DMS114 treated with DMSO at 0.1 percent for 48 hours (cell line): ENCODE data around the gene MBD3.

Experiments used
- DNase-seq: peaks from one replicate; lab custom pipeline; 2025; ENCODE audit not compliant: unreplicated experiment; lab: John Stamatoyannopoulos, UW

The MBD3 gene

DNA sequence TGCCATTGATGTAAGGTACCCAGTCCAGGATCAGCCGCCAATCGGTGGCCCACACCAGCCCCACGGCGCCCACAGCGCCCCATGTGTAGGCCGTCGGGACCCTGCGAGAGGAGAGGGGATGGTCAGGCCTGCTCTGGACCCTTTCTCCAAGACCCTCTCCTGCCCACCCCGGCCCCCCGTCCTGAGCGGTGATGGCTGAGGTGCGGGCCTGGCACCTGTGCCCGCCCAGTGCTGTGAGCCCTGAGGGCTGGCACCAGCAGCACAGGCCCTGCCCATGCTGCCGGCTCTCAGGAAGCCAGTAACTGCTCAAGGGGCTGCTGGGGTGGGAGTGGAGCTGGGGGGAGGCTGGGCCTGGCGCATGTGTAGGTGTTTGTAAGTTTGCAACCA, 6.8 kb upstream of the MBD3 start:
- no peak for DNase-seq

DNA sequence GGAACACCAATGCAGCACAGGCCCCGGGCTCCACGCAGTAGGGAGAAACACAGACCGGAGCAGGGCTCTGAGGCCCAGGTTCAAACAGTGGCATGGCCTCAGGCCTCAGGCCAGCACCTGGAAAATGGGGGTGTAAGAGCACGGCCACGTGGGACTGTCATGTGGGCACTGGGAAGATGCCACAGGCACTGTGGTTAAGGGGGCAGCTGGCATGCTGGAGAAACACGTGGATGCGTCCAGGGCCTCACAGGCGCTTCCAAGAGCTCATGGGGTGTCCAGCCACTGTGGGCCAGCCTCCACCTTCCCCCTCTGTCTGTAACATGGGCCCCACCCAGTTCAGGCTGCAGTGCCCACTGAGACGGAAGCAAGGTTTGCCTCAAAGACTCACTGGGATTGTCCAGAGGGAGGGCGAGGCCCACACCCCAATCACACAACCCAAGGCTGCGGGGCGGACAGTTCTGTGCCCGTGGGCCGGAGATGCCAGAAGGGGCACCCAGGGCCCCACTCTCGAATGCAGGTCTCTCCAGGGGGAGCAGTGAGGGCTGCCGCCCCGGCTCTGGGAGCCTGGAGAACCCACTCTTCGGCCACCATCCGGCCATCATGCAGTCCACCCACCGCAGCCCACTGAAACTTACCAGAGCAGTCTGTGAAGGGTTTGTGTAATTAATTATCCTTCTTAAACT, 6.3 kb upstream of the MBD3 start:
- DNase-seq: no peak

DNA sequence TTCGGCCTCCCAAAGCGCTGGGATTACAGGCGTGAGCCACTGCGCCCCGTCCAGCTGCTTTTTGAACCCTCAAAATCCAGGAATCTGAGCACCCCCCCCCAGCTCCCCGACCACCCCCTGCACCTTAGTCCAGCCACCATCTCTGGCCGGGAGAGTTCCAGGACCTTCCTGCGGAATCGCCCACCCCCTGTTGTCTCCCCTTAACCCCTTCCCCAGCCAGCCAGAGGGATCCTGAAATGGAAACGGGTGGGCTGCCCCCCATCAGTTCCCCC, 772 bp upstream of the MBD3 start:
- DNase-seq: no peak

DNA sequence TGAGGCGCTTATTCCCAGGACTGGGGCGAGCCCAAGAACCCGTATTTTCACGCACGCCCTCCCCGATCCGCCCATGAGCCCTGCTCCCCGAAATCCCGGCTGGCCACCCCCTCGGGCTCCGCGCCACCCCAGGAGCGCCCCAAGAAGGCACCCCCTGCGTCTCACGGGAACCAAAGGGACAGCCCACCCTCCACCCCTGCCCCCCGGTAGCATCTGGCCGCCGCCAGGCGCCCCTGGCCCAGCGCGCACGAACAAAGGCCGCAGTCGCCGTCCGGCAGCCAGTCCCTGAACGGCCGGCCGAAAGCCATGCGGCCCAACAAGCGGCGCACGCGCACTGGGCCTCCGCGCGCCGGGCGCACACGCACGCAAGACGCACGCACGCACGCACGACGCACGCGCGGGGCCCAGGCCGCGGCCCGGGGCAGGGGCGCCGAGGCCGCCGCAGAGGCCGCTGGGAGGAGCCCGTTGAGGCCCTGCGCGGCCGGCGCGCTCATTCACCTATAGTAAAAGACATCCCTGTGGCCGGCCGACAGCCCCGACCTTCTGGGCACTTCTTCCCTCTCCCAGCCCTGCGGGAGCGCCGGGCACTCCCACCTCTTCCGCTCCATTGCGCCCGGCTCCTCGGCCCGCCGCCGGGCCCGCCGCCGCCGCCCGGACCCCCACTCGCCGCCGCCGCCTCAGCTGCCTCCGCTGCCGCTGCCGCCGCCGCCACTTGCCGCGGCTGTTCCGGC, 476 bp downstream of the MBD3 start:
- peak; percentile 35 for DNase-seq

DNA sequence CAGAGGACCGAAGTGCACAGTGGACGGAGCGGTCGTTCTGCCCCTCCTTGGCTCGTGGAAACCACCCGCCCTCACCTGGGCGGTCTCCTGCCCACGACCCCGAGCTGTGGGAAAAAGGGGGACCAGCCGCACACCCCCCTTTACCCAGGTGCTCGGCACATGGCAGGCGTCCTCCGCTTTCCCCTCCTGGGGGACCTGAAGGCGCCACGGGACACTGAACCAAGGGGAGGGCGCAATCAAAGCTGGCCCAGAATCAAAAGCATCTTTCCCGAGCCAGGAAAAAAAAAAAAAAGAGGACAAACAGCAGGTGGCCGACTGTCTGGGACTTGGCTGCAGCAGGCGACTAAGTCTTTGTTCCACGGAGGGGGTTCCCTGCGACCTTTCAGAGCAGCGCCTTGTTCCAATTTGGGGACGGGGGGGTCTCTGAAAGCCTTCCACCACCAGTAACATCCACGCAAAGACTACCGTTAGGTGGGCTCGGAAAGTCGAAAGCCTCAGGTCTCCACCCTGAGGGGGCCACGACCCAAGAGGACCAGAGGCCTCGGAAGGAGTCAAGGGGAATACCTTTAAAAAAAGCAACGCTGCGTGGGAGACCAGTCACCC, 1.1 kb downstream of the MBD3 start:
- no peak for DNase-seq

DNA sequence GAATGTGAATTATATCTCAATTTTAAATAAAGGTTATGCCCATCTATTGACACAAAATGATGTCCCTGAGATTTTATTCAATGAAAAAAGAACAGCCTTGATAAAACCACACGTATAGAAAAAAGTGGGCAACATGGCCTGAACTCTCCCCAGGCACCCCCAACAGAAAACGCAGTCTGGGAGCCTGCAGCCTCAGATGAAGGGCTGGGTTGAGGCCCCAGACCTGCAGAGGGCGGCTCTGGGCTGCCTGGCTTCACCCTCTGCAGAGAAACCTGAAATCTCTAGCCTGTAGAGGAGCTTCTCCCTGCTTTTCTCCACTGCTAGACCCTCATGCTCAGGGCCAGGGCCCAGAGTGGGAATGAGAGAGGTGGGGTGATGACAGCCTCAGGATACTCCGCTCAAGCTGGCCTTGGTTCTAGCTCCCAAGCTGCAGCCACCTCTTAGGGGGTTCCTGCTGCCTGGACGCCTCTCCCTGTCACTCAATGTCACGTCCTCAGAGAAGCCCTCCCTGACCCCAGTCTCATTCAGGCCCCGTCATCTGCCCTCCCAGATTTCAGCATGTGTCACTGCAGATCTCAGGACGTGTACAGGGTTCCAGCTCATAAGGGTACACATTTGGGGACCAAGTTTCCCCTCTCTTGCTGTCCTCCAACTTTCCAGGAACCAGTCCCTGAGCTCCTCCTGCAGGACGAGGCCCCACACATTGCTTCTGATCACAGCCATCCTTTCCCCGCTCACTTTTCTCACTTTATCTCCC, 1.8 kb downstream of the MBD3 start:
- DNase-seq: no peak

DNA sequence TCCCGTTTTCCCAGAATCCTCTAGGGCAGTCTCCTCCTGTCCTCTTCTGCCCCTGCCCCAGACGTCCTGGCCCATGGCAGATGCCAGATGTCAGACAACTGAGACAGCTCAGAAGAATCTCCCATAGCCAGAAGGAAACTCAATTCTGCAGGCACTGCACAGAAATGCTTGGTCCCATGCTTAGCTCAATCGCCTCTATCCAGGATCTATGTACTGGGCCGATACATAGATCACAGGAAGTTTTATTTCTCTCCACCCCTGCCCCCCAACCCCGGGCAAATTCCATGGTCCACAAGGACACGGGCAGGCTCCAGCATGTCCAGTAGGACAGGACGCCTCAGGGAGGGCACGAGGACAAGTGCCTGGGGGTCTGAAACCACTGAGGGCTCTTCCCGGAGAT, 4.8 kb downstream of the MBD3 start:
- no peak for DNase-seq

DNA sequence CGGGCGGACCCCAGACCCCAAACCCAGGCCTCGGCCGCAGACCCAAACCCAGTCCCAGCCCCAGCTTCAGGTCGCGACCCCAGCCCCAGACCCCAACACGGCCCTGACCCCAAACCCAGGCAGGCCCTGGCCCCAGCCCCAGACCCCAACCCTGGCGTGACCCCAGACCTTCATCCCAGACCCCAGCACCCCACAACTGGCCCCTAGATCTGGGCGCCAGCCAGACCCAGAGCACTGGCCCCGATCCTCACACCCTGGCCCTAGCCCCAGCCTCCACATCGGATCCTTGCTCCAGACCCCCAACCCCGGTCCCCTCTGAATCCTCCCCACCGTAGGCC, 7.5 kb downstream of the MBD3 start:
- no peak for DNase-seq

DNA sequence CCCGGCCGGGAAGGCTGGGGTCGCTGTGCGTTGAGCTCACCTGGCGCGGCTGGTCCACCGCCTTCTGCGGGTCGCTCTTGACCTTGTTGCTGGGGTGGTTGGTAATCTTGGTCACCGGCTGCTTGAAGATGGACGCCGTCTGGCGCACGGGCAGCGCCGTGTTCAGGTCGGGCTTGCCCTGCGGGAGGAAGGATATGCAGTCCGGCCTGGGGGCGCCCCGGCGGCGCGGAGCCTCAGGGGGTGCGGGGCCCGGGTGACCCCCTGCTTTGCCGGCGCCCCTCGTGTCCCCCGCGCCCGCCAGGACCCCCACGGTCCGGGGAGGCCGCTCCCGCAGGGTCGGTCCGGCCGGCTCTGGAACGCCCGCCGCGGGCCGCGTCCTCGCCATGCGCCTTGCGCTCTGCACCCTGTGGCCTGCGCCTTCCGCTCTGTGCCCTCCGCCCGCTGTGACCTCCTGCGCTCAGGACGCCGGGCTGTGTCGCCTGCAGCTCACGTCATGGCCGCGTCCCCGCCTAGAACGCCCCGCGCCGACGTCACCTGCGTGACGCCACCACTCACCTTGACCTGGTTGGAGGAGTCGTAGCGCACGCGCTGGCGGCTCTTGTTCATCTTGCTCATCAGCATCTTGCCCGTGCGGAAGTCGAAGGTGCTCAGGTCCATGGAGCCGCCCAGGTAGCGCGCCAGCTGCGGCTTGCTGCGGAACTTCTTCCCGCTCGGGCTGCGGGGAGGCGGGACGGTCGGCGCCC, 8.0 kb downstream of the MBD3 start:
- no peak for DNase-seq

DNA sequence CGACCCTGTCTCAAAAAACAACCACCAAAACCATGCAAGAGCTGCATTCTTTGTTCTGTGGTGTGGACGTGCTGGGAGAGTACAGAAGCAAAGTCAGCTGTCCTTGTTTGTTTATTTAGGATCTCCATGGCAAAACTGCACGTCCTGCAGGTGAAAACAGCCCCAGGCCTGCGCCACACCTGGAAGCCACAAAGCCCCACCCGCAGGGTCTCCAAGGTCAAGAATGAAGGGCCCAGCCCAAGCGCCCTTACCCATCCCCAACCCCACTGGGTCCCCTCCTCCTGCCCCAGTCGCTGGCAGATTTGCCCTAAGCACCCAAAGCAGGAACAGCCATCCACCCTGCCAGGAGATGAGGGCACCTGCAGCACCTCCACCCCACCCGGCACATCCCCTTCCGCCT, 10.5 kb downstream of the MBD3 start:
- DNase-seq: no peak

DNA sequence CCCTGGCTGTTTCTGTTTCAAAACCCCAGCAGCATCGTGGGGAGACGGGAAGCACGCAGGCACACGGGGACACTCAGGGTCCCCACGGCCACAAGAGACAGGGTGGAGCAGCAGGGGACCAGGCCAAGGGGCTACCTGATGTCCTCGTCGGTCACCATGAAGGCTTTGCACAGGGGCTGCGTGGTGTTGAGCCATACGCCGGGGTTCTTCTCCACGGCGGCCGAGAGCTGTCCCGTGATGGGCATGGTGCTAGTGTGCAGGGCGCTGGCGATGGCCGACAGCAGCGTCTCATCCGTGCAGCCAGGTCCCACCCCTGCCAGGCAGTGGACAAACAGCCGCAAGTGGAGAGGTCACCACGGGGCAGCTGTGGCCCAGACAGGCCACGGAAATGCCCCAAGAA, 11.7 kb downstream of the MBD3 start:
- DNase-seq: no peak

DNA sequence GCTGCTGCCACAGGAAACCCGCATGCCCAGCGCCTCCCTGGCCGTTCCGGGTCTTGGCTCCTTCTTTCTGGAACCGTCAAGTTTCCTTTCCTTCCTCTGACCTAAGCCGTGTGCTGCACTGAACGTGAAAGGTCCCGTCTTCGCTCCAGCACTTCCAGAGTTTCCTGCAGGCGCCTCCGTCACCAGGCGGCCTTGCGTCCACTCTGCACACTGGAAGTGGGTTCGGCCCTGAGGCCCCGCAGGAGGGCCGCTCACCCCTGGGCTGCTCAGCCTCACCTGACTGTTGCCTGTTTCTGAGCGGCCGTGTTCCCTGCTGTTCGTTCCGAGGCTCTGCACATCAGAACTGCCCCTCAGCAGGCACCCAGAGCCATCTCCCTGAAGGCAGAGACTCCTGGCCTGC, 12.3 kb downstream of the MBD3 start:
- no peak for DNase-seq

DNA sequence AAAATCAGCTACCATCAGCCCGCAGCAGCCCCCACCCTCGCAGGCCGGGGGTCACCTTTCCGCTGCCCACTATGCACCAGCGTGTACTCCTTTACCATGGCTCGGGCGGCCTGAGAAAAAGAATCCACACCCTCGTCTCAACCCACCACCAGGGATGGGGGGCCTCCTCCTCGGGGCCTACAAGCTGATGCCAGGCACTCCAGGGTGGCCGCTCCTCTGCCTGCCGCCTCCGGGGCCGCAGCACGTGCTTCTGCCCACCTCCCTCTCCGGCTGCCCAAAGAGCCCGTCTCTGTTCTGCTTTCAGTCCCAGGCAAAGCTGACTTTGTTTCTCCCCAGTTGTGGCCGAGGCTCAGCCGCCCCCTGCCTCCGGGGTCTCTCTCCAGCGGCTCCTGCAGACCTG, 13.4 kb downstream of the MBD3 start:
- no peak for DNase-seq

DNA sequence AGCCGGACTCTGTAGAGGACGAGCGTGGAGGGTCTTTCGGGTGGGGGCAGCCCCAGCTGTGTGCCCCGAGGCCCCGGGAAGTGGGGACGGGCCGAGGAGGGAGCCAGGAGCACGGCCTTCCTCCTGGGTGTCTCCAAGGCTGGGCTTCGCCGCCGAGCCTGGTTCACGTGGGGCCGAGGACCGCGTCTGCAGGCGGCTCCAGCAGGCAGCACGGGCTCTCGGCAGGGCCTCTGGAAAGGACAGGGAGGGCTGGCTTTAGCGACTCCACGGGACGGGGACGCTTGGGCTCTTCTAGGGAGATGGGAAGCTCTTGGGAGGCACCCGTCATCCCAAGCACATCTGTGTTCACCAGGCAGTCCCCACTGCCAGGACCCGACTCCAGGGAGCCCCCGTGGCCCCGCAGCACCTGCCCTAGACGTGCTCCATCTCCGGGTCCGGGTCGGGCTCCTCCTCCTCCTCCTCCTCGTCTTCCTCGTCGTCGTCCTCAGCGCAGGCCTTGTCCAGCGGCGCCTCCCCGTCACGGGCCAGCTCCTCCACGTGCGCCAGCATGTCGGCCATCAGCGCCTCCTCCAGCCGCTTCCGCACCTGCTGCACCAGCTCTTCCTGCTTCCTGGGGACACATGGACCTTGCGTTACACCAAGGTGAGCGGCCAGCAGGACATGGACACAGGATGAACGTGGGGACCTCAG, 14.6 kb downstream of the MBD3 start:
- no peak for DNase-seq

DNA sequence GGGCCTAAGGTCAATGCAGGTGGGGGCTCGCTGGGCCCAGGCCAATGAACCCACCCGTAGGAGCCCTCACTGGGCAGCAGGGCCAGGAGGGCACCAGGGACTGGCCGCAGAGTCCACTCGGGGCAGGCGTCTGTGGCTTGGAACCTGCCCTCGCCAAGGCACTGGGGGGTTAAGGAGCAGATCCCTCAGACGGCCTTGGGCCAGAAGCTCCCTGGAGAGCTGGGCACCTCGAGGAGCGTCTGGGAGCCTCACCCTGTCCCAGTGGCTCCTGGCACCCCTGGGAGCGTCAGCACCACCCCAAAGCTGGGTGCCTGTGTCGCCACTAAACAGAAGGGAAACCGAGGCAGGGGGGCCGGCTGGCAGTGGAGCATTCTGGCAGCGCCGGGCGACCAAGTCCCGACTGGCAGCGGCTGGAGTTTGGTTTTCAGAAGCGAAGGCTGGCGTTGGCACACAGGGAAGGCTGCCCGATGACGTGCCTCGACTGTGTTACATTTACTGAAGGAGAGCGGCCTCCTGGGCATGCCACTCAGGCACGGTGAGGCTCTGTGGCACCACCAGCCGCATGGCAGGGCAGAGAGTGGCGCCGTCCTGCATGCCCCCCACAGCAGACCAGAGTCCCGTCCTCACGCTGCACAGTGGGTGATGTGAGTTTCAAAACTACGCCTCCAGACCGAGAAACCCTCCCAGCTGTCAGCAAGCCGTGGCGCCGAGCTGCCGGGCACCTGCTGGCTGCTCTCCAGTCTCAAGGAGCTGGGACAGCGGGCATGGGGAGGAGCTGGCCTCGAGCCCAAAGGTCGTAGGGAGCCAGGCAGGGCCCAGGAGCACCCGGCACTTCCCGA, 15.4 kb downstream of the MBD3 start:
- DNase-seq: no peak

DNA sequence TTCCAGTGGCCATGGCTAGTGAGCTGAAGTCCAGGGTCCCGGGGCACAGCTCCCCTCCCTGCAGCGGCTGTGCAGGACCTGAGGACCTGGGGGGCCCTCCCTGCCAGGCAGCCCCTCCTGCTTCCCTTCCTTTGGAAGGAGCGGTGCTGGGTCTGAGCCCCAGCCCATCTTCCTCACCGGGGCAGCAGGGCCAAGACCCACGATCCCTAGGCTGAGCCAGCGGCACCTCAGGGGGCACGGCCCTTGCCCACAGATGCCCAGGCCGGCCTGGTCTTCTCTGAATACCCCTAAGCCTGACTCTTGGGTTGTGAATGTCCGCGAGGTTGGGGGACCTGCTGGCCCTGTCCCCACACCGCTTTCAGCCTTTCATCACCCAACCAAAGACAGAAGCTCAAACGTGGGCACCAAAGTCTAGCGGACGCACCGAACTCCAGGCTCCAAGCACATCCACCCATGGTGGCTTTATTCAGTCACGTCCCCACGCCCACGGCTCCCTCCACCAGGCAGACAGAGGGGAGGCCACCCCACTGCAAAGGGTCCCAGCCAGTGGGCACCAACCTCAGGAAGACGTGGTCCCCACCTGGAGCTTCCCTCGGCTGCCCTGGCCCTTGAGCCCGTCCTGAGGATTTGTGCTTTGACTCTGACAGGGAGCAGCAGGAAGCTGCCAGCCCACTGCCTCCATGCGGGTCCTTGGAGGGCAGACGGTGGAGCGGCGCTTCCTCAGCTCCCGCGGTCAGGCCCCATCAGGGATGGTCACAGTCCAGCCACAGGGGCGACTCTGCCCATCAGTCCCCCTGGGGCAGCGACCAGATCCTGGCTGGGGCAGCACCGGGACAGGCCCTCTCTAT, 16.2 kb downstream of the MBD3 start:
- no peak for DNase-seq

DNA sequence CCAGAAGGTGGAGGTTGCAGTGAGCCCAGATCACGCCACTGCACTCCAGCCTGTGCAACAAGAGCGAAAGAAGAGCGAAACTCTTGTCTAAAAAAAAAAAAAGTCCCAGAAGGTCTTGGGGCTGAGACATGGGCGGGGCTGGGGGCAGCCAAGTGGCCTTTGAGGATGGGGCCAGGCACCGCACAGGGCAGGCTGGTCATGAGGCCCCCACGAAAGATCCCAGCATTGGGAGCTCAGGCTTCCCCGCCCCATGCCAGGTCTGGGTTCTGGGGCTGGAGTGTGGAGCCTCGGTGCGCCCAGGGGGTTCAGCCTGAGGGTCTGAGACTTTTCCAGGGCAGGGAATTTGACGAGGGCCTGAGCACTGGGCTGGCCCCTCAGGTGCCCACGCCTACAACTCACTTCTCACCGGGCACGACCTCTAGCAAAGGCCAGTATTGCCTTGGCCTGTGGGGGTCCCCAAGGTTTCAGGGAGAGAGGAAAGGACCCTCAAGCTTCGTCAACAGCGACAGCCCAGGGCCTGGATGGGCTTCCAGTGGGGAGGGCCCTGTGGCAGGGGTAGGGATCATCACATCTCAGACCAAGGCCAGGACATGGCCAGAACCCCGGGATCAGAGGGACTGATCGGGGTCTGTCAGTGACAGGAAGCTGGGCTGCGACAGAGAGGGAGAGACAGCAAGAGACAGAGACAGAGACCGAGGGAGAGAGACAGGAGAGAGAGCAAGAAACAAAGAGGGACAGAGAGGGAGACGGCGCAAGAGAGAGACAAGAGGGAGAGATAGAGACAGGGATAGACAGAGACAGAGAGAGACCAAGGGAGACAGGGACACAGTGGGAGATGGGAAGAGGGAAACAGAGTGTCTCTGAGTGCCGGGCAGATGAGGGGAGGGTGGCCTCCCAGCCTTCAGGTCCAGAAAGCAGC, 17.1 kb downstream of the MBD3 start:
- DNase-seq: no peak
